DOHH2 (cell line): ENCODE data around the gene SPCS2.
"Not testable (repeated sequence)": the region's sequence is repeated elsewhere in the genome, so short reads cannot be mapped to it uniquely, and the experiment has no call there.

ENCODE experiments used
- H3F3A ChIP-seq: fragments of 200-600 bp; sonication (generic), shearing (Covaris generic); 2 replicates; pipeline ENCODE4 v1.6.0; 2016; ENCODE audit warnings: antibody characterized with exemption, mild to moderate bottlenecking; ENCODE audit not compliant: control insufficient read depth, insufficient read depth
- H3K27ac ChIP-seq: fragments of 200-600 bp; sonication (generic); 2 replicates; pipeline ENCODE4 v1.5.1; 2014; ENCODE audit warnings: low read depth, mild to moderate bottlenecking, low read length, moderate library complexity
- H3K27me3 ChIP-seq: fragments of 200-600 bp; sonication (generic); 2 replicates; pipeline ENCODE4 v1.6.1; 2014; ENCODE audit warnings: mild to moderate bottlenecking, low read length, mixed read lengths; ENCODE audit not compliant: control insufficient read depth
- H3K36me3 ChIP-seq: fragments of 200-600 bp; sonication (generic); 2 replicates; pipeline ENCODE4 v1.6.1; 2014; ENCODE audit warnings: mild to moderate bottlenecking, low read length, moderate library complexity, mixed read lengths; ENCODE audit not compliant: control insufficient read depth
- H3K4me1 ChIP-seq: fragments of 200-600 bp; sonication (generic); 2 replicates; pipeline ENCODE4 v1.6.1; 2014; ENCODE audit warnings: mild to moderate bottlenecking, low read length, mixed read lengths; ENCODE audit not compliant: control insufficient read depth
- H3K4me2 ChIP-seq: fragments of 200-600 bp; sonication (generic); 2 replicates; pipeline ENCODE4 v1.6.0; 2014; ENCODE audit warnings: mild to moderate bottlenecking, low read length, moderate library complexity
- H3K4me3 ChIP-seq: fragments of 200-600 bp; sonication (generic); 2 replicates; pipeline ENCODE4 v1.5.1; 2014; ENCODE audit warnings: mild to moderate bottlenecking, low read length, mixed read lengths
- H3K79me2 ChIP-seq: fragments of 200-600 bp; sonication (generic); 2 replicates; pipeline ENCODE4 v1.6.1; 2014; ENCODE audit warnings: mild to moderate bottlenecking, low read length, mixed read lengths; ENCODE audit not compliant: control insufficient read depth
- H3K9me2 ChIP-seq: fragments of 200-600 bp; sonication (generic); replicated peaks from 2 replicates; pipeline ENCODE4 v1.6.1; 2014; ENCODE audit warnings: mild to moderate bottlenecking, low read length, mixed read lengths; ENCODE audit not compliant: control insufficient read depth
- H3K9me3 ChIP-seq: fragments of 200-600 bp; sonication (generic); 2 replicates; pipeline ENCODE4 v1.6.1; 2014; ENCODE audit warnings: antibody characterized with exemption, low read length, mixed read lengths; ENCODE audit not compliant: control insufficient read depth, insufficient read depth
- H4K20me1 ChIP-seq: fragments of 200-600 bp; sonication (generic); 2 replicates; pipeline ENCODE4 v1.6.0; 2014; ENCODE audit warnings: low read depth, mild to moderate bottlenecking, antibody characterized with exemption, low read length, moderate library complexity; ENCODE audit not compliant: control insufficient read depth, insufficient read depth
- CTCF ChIP-seq: fragments of 200-600 bp; sonication (generic); IDR thresholded peaks from one replicate; pipeline ENCODE4 v1.5.1; 2014; ENCODE audit warnings: antibody characterized with exemption, mild to moderate bottlenecking, low read depth, low read length; ENCODE audit not compliant: poor library complexity, severe bottlenecking
- EZH2phosphoT487 ChIP-seq: fragments of 200-600 bp; sonication (generic); IDR thresholded peaks from 2 replicates; pipeline ENCODE4 v1.6.1; 2017; ENCODE audit warnings: borderline replicate concordance, mild to moderate bottlenecking, antibody characterized with exemption, low read length, moderate library complexity, mixed read lengths

Gene SPCS2

GRCh38 chr11:74988541-74989259, 39.6 kb downstream of the SPCS2 start, which contains the start of gene NEU3:
TSS of gene NEU3 (plus strand) at chr11:74988933. CDS start at chr11:74989061, 128 bp downstream.
- TF ChIP-seq EZH2phosphoT487 = no peak
- TF ChIP-seq CTCF = no peak
- Histone ChIP-seq H3K9me3 (no peaks in the 10 kb centered on the region), H3K4me2 (peak within 1 kb of the TSS; percentile 90), H3K27me3 (no peaks in the 10 kb centered on the region), H3K27ac (peak within 1 kb of the TSS; percentile 80), H3K79me2 (peaks cover 47% of the 10 kb centered on the region), H3K36me3 (peaks cover 25% of the 10 kb centered on the region), H3F3A (peaks cover 19% of the 10 kb centered on the region), H3K9me2 (no peaks in the 10 kb centered on the region), H3K4me1 (peaks cover 41% of the 10 kb centered on the region), H4K20me1 (no peaks in the 10 kb centered on the region; the same call in 1 of the 2 replicates), H3K4me3 (peak within 1 kb of the TSS; percentile 98)

DNA sequence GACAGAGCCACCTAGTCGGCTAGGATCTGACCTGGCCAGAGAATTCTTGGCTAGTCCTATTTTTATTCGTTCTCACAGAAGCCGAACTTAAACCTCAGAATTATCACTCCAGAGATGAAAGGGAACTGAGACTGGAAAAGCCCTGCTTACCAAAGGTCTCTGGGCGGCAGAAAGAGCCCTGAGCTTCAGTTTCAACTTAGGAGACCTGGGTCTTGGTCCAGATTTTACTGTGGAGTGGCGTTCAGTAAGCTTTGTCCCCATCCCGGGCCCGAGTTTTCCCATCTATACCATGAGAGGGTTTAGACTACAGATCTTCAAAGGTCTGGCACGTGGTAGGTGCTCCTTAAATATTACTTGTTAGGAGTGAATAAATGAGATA, 40.2 kb downstream of the SPCS2 start:
- Histone ChIP-seq H4K20me1 (no peaks in the 10 kb centered on the region; the same call in 1 of the 2 replicates), H3K79me2 (peaks cover 47% of the 10 kb centered on the region), H3K4me3 (peak overlapping the region; percentile 98), H3K27ac (peak overlapping the region; percentile 80), H3K4me2 (peak overlapping the region; percentile 90), H3K27me3 (no peaks in the 10 kb centered on the region), H3F3A (peaks cover 16% of the 10 kb centered on the region), H3K4me1 (peaks cover 41% of the 10 kb centered on the region), H3K9me2 (no peaks in the 10 kb centered on the region), H3K9me3 (no peaks in the 10 kb centered on the region), H3K36me3 (peaks cover 31% of the 10 kb centered on the region)
- TF ChIP-seq EZH2phosphoT487 = no peak
- no peak for TF ChIP-seq CTCF

DNA sequence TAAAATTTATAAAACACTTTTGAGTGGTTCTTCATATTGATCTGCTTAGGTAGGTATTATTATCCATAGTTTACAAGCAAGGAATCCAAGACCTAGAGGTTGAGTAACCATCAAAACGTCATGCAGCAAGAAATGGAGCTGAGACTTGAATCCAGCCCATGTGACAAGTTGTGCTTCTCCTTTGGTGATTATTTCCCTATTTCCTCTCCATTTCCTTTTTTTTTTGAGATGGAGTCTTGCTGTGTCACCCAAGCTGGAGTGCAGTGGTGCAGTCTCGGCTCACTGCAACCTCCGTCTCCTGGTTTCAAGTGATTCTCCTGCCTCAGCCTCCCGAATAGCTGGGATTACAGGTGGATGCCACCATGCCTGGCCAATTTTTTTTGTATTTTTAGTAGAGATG, 41.1 kb downstream of the SPCS2 start:
- peaks cover 40% of the 10 kb centered on the region for H3K36me3 ChIP-seq
- H3K27ac ChIP-seq = not testable (repeated sequence)
- H3K4me2 ChIP-seq = peak overlapping the region; percentile 90

DNA sequence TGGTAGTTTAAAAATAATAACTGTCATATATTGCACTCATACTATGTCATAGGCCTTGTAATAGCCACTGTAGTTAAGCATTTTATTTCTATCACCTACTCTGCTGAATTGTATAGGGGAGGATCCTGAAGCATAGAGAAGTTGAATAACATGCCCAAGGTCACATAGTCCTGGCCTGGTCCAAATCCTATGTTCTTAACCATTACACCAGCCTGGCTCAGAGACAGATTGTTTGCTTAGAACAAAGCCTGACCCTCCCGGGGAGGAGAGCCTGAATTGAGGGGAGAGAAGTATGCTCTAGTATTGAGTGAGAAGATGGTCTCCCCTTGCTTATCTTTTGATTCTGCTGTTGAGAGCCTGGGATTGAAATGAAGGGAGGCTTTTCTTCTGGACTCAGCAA, 41.9 kb downstream of the SPCS2 start:
- peaks cover 11% of the 10 kb centered on the region for H3F3A ChIP-seq
- H3K27me3 ChIP-seq = no peaks in the 10 kb centered on the region
- TF ChIP-seq CTCF (no peak), EZH2phosphoT487 (no peak)
- H3K9me3 ChIP-seq = no peaks in the 10 kb centered on the region
- H4K20me1 ChIP-seq = no peaks in the 10 kb centered on the region; the same call in 1 of the 2 replicates
- peaks cover 47% of the 10 kb centered on the region for H3K79me2 ChIP-seq
- H3K9me2 ChIP-seq = no peaks in the 10 kb centered on the region
- H3K4me3 ChIP-seq = peak overlapping the region; percentile 98
- peaks cover 46% of the 10 kb centered on the region for H3K36me3 ChIP-seq
- peaks cover 41% of the 10 kb centered on the region for H3K4me1 ChIP-seq
- H3K4me2 ChIP-seq = peak overlapping the region; percentile 90
- H3K27ac ChIP-seq = no peak overlapping the region

More for the DNA sequence above, 41.1 kb downstream of the SPCS2 start:
- H3K9me2 ChIP-seq, H3K27me3 ChIP-seq, H3K9me3 ChIP-seq, H4K20me1 ChIP-seq: not testable (repeated sequence)
- H3F3A ChIP-seq = peaks cover 16% of the 10 kb centered on the region
- H3K4me1 ChIP-seq = peaks cover 41% of the 10 kb centered on the region
- peak overlapping the region; percentile 98 for H3K4me3 ChIP-seq
- peaks cover 47% of the 10 kb centered on the region for H3K79me2 ChIP-seq
